Epithelial cell of prostate (primary cell): Measurements from ENCODE around the gene DFFB.
"Not testable (repeated sequence)": the region's sequence is repeated elsewhere in the genome, so short reads cannot be mapped to it uniquely, and the experiment has no call there.

Experiments used
- DNase-seq: peaks from one replicate; pipeline ENCODE4 v3.0.0-alpha.2; 2011; ENCODE audit warnings: low read depth, low spot score
- H3K27ac ChIP-seq: fragments of 450-650 bp; 2 replicates; pipeline ENCODE4 v1.5.1; 2017; ENCODE audit warnings: mild to moderate bottlenecking

DFFB gene, protein sequence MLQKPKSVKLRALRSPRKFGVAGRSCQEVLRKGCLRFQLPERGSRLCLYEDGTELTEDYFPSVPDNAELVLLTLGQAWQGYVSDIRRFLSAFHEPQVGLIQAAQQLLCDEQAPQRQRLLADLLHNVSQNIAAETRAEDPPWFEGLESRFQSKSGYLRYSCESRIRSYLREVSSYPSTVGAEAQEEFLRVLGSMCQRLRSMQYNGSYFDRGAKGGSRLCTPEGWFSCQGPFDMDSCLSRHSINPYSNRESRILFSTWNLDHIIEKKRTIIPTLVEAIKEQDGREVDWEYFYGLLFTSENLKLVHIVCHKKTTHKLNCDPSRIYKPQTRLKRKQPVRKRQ

DNA sequence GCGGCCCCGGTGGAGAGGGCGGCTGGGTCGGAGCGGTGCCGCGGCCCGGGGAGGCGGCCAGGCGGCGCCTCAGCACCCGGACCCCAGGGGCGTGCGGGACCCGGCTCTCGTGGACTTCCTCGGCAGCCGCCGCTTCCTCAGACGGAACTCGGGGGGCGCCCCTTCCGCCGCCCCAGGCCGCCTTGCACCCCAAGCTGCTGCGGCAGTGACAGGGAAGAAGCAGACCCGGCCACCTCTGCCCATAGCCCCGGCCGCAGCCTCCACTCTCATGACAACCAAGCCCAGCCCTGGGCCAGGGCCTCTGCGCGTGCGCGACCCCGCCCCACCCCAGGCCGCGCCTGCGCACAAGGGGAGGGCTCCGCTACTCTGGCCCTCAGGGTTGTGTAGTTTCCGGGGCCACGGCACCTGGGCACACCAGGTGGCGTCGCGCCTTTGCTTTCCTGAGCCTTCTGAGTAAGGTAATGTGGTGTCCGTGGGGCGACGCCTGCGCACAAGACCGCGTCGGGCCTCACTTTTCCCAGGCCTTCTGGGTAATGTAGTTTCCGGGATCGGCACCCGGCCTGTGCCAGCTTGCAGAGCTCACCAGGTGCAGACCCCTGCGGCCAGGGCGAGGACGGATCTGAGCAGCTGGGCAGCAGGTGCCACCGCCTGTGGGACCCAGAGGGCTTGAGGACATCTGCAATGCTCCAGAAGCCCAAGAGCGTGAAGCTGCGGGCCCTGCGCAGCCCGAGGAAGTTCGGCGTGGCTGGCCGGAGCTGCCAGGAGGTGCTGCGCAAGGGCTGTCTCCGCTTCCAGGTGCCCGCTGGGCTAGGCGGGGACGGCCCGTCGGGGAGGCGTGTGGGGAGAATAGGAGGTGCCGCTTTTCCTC, at the start of gene DFFB, which contains the start of gene CEP104:
TSS of gene DFFB (plus strand) at position 554 of the 868 bp plus-strand sequence. CDS start at position 682, 128 bp downstream.
TSS of gene CEP104 (minus strand) at position 289 of the 868 bp plus-strand sequence. CDS start 4,804 bp downstream, outside the sequence.
- DNase-seq: peak; percentile 92
- peak within 1 kb of the TSS; percentile 58 for H3K27ac ChIP-seq

DNA sequence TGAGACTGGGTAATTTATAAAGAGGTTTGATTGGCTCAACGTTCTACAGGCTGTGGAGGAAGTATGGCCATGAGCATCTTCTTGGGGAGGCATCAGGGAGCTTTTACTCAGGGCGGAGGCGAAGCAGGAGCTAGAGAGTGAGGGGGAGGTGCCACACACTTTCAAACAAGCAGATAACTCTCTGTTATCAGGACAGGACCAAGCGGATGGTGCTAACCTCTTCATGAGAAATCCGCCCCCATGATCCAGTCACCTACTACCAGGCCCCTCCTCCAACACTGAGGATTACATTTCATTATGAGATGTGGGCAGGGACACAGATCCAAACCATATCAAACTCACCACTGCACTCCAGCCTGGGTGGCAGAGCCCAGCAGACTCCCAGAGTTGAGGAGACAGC, 49.5 kb upstream of the DFFB start:
- no peak overlapping the region for H3K27ac ChIP-seq
- DNase-seq: no peak

DNA sequence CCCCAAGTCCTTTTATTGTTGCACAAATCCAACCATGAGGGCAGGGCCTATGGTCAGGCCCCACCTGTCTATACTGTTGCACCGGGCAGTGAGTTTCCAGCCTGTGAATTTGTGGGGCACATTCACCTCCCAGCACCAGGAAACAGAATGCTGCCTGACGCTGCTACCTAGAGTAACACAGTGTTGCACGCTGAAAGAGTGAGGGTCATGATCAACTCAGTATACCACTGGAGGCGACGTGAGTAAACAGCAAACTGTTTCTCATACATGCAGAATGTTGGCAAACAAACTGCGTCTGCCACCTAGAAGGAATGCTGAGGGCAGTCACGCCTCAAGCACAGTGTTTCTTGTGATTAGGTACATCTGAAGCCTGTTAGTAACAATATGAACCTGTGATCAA, 47.6 kb upstream of the DFFB start:
- no peak overlapping the region for H3K27ac ChIP-seq
- no peak for DNase-seq

DNA sequence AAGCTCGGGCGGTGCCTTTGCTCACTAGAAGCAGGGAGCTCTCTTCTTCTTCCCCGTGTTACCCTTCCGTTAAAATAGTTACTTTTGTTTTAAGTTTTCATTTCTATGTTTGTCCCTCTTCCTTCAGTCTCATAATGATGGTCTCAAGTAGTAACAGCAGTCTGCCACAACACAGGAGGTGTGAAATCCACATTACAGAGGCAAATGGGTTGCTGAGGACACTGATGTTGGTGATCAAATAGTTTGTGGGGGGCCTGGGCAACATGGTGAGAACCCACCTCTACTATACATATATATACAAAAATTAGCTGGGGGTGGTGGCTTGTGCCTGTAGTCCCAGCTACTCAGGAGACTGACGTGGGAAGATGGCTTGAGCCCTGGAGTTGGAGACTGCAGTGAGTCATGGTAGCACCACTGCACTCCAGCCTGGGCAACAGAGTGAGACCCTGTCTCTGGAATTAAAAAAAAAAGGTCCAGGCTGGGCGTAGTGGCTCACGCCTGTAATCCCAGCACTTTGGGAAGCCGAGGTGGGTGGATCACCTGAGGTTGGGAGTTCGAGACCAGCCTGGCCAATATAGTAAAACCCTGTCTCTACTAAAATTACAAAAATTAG, 47.0 kb upstream of the DFFB start:
- H3K27ac ChIP-seq, DNase-seq: not testable (repeated sequence)

DNA sequence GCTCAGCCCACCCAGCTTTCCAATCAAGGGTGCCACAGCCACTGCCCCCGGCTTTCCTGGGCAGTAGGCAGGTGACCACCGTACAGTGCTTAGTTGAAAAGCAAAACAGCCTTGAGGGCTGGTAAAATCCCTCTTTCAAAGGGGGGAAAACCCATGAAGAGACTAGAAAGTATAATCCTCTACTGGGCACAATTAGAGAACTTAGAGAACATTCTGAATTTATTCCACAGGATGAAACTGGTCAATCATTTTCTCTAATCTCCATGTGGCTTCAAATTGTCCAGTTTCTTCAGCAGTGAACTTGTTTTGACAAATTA, 45.7 kb upstream of the DFFB start:
- DNase-seq: no peak
- H3K27ac ChIP-seq: no peak overlapping the region

DNA sequence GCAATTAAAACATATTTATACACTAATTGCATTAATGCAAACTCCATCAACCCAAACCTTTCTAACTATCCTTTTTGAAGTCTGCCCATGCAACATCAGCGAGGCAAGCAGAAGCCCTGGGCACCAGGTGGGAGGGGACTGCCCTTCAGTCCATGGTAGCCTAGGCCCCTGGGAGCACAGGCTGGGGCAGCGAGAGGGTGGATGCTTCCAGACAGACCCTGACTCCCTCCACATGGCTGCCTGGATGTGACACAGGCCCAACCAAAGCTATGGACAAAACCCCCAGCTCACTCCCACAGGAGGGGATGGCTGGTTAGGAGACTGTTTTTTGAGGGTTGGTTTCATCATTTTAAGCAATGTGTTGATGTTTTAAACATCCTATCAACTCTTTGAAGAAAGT, 43.2 kb upstream of the DFFB start:
- no peak overlapping the region for H3K27ac ChIP-seq
- DNase-seq: no peak

DNA sequence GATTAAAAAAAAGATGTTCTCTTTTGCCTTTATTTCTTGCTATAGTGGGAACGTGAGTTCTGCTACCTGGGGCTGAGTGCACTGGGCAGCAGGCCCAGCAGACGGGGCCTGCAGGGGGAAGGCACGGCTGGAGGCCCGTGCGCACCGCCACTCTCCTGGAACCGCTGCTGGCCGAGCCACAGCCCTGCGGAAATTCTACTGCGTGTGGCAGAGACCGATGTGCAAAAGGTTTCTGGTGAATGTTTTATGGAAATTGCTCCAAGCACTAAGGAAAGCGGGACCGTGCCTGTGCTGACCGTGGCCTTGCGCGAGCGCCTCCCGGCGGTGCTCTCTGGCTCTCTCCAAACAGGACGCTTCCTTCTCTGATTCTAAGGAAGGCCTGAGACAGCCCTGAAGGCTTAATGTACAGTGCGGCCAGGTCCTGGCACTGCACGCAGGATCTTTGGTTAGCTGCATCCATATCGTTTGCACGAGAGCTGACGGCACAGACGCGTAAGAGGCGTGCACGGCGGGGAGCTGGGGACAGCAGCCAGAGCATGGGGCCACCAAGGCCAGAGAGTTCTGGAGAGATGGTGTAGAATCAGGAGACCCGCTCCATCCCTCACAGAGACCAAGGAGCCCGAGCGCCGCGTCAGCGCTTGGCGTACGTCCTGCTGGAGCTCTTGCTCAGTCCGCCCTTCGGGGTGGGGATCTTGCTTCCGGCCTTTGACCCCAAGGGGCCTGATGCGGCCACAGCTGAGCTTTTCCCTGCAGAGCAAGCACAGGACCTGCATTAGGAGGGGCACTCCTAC, 42.3 kb upstream of the DFFB start:
- DNase-seq: no peak
- H3K27ac ChIP-seq: no peak overlapping the region

DNA sequence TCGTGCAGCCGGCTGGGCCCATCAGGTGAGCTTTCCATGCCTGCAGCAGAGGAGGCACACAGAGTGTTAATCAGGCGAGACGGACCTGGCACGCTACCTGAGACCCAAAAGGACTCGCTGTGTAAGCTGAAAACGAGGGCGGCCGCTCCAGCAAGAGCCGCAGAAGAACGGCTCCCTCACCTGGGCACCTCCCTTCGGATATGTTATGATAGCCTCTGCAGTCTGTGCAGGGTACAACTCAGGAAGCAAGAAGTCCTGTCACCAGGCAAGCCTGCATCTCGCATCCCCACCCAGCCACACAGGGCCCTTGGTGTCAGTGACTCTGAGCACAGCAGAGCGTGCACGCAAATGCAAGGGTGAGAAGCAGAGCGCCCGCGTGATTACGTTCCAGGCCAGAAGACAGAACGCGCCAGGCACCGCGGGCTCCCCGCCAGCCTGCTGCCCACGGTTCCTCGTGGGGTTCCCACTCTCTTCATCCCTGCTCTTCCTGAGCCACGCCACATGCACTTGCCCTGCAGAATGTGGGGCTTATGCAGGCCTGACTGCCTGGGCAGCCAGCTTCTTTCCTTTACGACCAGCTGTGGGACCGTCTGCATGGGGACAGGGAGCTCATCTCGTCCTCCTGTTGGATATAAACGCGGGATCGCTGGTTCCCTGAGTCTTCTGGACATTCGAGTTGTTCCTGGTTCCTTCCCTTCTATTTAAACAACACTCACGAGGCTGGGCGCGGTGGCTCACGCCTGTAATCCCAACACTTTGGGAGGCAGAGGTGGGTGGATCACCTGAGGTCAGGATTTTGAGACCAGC, 40.7 kb upstream of the DFFB start:
- no peak for DNase-seq
- no peak overlapping the region for H3K27ac ChIP-seq

DNA sequence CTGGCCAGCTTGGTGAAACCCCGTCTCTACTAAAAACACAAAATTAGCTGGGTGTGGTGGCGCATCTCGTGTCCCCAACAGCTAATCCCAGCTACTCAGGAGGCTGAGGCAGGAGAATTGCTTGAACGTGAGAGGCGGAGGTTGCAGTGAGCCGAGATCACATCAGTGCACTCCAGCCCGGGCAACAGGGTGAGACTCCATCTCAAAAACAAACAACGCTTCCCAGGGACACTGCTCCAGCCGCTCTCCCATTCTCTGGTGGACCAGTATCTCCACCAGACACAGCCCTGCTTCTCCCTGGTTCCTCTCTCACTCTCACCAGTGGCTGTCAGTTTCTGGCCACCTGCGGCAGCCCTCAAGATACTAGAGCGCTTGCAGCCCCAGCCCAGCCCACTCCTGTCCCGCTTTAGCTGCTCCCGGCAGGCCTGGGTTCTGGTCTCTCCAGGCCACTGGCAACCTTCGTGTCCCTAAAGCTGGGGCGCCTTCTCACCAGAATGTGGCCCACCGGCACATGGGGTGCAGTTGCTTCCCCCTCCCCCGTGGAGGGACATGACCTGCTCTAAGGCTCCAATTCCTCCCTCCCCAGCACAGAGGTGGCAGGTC, 40.0 kb upstream of the DFFB start:
- DNase-seq: no peak

DNA sequence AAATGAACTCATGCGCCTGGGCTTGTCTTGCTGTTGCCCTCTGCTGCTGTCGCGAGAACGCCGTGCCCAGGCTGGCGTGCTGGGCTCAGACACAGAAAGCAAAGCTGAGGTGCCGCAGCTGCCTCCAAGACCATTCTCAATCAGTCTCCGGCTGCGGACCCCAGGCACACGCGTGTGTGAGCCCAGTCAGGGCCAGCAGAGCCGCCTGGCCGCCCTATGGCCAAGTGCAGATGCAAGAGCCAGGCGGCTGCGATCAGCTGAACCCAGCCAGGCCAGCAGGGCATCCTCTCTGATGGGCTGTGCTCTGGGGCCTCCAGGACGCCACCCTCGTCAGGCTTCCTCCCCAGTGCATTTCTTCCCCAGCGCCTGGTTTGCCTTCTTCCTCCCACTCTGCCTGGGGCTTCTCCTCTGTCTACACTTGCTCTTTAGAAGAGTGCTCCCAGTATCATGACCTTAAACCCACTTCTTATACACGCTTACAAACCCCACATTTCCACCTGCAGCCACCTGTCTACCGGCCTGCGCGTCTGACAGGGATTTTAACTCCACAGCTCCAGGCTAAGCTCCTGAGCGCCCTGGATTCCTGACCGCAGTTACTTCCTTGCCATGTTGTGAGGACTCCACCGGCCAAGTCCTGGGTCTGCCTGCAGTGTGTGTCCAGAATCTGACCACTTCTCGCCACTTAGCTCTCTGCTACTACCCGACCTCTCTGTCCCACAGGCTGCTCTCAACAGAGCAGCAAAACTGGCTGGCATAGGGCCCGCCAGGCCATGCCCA, 39.3 kb upstream of the DFFB start:
- H3K27ac ChIP-seq: no peak overlapping the region
- no peak for DNase-seq

More for the DNA sequence above, 40.0 kb upstream of the DFFB start:
- H3K27ac ChIP-seq: no peak overlapping the region

DNA sequence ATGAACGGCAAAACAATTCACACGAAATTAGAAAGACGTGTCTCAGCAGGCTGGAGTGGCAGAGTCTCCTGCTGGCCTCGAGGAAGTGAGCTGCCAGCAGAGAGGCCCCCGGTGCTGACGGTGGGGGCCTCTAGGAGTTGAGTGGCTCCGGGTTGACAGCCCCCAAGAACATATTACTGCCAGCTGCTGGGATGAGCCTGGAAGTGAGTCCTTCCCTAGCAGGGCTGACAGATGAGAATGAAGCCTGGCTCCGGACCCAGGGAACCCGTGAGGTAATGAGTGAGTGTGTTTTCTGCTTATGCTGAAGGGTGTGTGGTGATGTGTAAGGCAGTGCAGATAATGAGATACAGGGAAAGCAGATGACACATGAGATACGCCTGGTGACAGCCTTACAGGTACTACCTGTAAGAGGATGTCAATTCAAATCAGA, 37.5 kb upstream of the DFFB start:
- DNase-seq: no peak
- peak overlapping the region; percentile 19 for H3K27ac ChIP-seq

DNA sequence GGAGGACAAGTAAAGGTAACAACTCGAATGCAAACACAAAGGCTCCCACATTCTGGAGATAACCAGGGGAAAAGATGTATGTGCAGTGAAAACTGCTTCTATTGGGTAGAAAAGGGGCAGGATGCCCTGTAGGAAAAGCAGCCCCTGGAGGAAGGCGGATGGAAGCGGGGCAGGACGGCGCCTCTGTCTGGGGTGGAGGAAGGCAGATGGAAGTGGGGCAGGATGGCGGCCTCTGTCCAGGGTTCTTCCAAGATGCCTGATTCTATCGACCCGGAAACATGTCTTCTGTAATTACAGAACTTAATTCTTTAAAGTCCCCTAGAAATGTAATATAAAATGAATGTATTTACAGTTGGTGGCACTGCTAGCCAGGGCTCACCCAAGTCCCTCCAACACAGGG, 37.0 kb upstream of the DFFB start:
- DNase-seq: no peak
- no peak overlapping the region for H3K27ac ChIP-seq

DNA sequence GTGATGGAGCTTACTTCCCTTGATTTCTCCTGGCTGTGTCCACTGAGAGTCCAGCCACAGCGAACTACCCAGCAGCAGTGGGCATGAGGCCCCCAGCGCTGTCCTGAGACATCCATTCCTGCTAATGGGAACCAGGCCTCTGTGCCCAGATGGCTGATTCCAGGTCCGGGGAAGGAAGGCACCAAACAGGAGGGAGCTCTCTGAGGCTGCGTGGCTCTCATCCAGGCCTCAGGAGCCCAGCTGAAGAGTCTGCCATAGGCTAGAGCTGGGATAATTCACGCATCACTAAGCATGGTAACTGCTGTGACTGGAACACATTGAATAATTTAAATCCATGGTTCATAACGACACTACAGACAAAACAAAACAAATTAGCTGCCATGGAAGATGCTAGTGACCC, 36.3 kb upstream of the DFFB start:
- no peak overlapping the region for H3K27ac ChIP-seq
- no peak for DNase-seq

DNA sequence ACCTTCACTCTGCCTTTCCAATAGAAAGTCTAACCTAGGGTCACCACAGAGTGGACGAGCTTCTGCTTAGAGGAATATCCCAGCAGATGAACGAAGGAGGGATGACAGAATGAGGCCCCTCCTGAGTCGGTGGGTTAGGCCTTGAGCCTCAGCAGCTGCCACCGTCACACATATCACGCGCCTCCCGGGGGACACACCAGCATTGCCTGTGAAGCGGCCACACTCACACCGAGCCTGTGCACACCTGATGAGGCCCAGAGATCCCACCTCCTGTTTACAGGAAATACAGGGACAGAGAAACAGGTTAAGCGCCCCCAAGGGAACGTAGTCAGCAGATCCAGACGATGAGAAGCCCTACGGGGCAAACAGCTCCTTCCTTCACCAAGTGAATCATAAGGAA, 35.8 kb upstream of the DFFB start:
- no peak for DNase-seq
- no peak overlapping the region for H3K27ac ChIP-seq

DNA sequence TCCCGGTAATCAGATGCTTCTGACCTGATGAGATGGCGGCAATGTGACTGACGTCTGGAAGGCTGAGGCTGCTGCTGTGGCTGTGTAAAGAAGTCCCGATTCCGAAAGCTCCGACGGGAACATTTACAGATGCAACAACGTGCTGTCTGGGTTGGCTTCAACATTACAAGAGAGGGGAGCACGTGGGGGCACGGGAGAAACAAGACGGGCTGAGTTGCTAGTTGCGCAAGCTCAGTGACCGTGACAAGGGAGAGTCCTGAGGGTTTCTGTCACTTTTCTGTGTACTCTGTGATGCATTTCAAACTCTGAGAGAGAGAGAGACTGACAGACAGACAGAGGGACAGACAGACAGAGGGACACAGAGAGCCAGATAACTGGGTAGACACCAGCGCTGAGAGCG, 35.4 kb upstream of the DFFB start:
- no peak overlapping the region for H3K27ac ChIP-seq
- DNase-seq: no peak

DNA sequence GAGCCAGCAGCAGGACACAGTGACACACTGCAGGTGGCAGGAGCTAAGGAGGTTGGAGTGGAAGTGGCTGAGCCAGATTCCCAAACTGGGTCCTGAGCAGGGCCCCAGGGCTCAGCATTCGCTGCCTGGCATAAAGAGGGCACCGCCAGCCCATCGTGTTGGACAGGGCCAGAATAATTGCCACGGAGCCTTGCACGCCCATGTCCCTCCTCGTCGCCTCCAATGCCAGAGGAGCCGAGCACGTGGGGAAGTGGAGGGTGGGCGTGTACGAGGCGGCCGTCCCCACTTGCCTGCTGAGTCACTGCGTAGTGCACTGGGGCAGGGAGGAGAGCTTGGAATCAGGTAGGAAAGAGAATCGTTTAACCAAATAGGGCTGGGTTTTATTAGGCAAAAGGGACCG, 34.9 kb upstream of the DFFB start:
- no peak for DNase-seq
- no peak overlapping the region for H3K27ac ChIP-seq

DNA sequence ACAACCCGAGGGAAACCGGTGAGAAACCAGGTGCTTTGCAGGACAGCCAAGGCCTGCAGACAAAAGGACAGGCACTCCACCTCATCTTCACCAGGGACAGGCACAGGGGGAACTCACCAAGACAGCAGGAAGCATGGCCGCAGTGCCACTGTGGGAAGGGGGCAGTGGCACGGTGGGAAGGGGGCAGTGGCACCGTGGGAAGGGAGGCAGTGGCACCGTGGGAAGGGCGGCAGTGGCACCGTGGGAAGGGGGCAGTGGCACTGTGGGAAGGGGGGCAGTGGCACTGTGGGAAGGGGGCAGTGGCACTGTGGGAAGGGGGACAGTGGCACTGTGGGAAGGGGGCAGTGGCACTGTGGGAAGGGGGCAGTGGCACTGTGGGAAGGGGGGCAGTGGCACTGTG, 32.6 kb upstream of the DFFB start:
- no peak overlapping the region for H3K27ac ChIP-seq
- no peak for DNase-seq

DNA sequence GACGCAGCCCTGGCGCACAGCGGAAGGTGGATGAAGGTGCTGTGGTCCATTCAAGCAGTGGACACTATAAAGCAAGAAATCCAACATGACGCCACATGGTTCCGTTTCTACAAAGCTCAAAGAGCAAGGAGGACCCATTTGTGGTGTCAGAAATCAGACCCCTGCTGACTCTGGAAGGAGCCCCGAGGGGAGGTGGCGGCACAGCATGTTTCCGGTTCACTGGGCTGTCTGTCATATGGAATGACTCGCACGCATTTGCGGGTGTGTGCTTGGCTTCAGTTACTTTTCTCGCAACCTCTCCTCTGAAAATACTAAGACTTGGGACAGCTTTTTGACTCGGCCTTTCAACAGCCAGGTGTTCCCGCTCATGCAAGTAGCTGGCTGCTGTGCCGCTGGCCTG, 31.9 kb upstream of the DFFB start:
- no peak for DNase-seq
- no peak overlapping the region for H3K27ac ChIP-seq
